HCT116 (cell line): ENCODE data around the gene SPATA17. TPM values are rescaled to one million over a fixed set of nuclear protein-coding genes. Genes with fewer than 3 reads are reported as not detected.

Experiments used
- ATAC-seq: fragments of 200-7000 bp; cut with Tn5 transposase; 2 replicates; pipeline ENCODE4 v1.9.1; 2020; ENCODE audit warnings: mild to moderate bottlenecking, moderate library complexity
- BruUV-seq: library from RNA; stranded (reverse); fragments of 400-500 nt; replicated peaks from 2 replicates; lab custom pipeline; 2021; lab: Mats Ljungman, UMichigan
- CTCF ChIA-PET: fragments of 300-600 bp; sonication (Branson Sonifier 250); formaldehyde crosslinking; loops from one replicate; lab custom pipeline; 2021; ENCODE audit warnings: antibody characterized with exemption; lab: Charles Lee
- POLR2A ChIA-PET: fragments of 300-600, 350-600 bp; sonication (Branson Sonifier 250); formaldehyde crosslinking; loops from one replicate; lab custom pipeline; 2021; ENCODE audit warnings: antibody characterized with exemption; lab: Charles Lee
- RAD21 ChIA-PET, 2 experiments: fragments of 300-600 bp; sonication (Branson Sonifier 250); formaldehyde crosslinking; loops; one replicate each; lab custom pipeline; 2023; ENCODE audit warnings: low total read pairs in 2 of 2; ENCODE audit not compliant: uncharacterized antibody in 2 of 2, unreplicated experiment in 2 of 2, low non-redundant PET in 1 of 2; lab: Charles Lee
- DNase-seq: peaks from one replicate; pipeline ENCODE4 v3.0.0-alpha.2; 2010; ENCODE audit warnings: low read depth, low spot score
- H2AFZ ChIP-seq: fragments of 200-600 bp; shearing (Covaris generic), sonication (generic); 2 replicates; pipeline ENCODE4 v1.6.1; 2017; ENCODE audit warnings: low read depth, mixed run types, mixed read lengths, antibody characterized with exemption, low read length; ENCODE audit not compliant: poor library complexity, severe bottlenecking
- H3K27ac ChIP-seq: 2 replicates; pipeline ENCODE4 v1.5.1; 2012; ENCODE audit warnings: low read depth, low read length
- H3K27me3 ChIP-seq: fragments of 200-600 bp; sonication (generic); 2 replicates; pipeline ENCODE4 v1.6.1; 2016; ENCODE audit warnings: mixed run types, low read length, mixed read lengths; ENCODE audit not compliant: insufficient read depth
- H3K36me3 ChIP-seq, 2 experiments: fragments of 200-500 bp in 1 of 2; fragments of 200-600 bp in 1 of 2; sonication (Bioruptor generic) in 1 of 2; sonication (generic) in 1 of 2; 2 replicates each; pipeline versions ENCODE4 v1.5.1 to v1.6.1; 2014 to 2016; ENCODE audit warnings: low read length in 2 of 2, inconsistent platforms in 1 of 2, mixed read lengths in 1 of 2, mixed run types in 1 of 2; ENCODE audit not compliant: insufficient read depth in 2 of 2, control insufficient read depth in 1 of 2
- H3K4me1 ChIP-seq, 2 experiments: fragments of 200-600 bp in 1 of 2; sonication (generic) in 1 of 2; 2 replicates each; pipeline versions ENCODE4 v1.5.1 to v1.6.1; 2012 to 2017; ENCODE audit warnings: low read length in 2 of 2, inconsistent platforms in 1 of 2, mild to moderate bottlenecking in 1 of 2, mixed read lengths in 1 of 2, mixed run types in 1 of 2, moderate library complexity in 1 of 2; ENCODE audit not compliant: insufficient read depth in 2 of 2, control insufficient read depth in 1 of 2
- H3K4me2 ChIP-seq: fragments of 200-600 bp; sonication (generic); 2 replicates; pipeline ENCODE4 v1.6.1; 2017; ENCODE audit warnings: mixed run types, low read length, mixed read lengths
- H3K4me3 ChIP-seq, 2 experiments: fragments of 200-600 bp in 1 of 2; sonication (generic) in 1 of 2; replicated peaks in 1 of 2; 2 replicates each; pipeline ENCODE4 v1.5.1; 2011 to 2016; ENCODE audit warnings: low read length in 2 of 2, control low read depth in 1 of 2, low read depth in 1 of 2, mild to moderate bottlenecking in 1 of 2, mixed read lengths in 1 of 2, mixed run types in 1 of 2
- H3K79me2 ChIP-seq: fragments of 200-600 bp; sonication (generic); 2 replicates; pipeline ENCODE4 v1.6.1; 2017; ENCODE audit warnings: mild to moderate bottlenecking, mixed run types, low read length, moderate library complexity, mixed read lengths; ENCODE audit not compliant: insufficient read depth
- H3K9ac ChIP-seq: fragments of 200-600 bp; sonication (generic); 2 replicates; pipeline ENCODE4 v1.6.1; 2016; ENCODE audit warnings: low read length, mixed read lengths
- H3K9me2 ChIP-seq: fragments of 200-600 bp; sonication (generic), shearing (Covaris generic); 2 replicates; pipeline ENCODE4 v1.6.1; 2017; ENCODE audit warnings: mixed run types, mild to moderate bottlenecking, moderate library complexity; ENCODE audit not compliant: insufficient read depth
- H3K9me3 ChIP-seq, 2 experiments: fragments of 200-500 bp in 1 of 2; fragments of 200-600 bp in 1 of 2; sonication (Bioruptor generic) in 1 of 2; sonication (generic) in 1 of 2; 2 replicates each; pipeline ENCODE4 v1.6.1; 2014 to 2017; ENCODE audit warnings: low read length in 2 of 2, mixed read lengths in 2 of 2, inconsistent platforms in 1 of 2, low read depth in 1 of 2, mild to moderate bottlenecking in 1 of 2, mixed run types in 1 of 2, moderate library complexity in 1 of 2; ENCODE audit not compliant: control insufficient read depth in 1 of 2, insufficient read depth in 1 of 2
- H4K20me1 ChIP-seq: fragments of 200-600 bp; sonication (generic), shearing (Covaris generic); 2 replicates; pipeline ENCODE4 v1.6.1; 2017; ENCODE audit warnings: mixed run types, mild to moderate bottlenecking, moderate library complexity; ENCODE audit not compliant: insufficient read depth
- ATF3 ChIP-seq: IDR thresholded peaks from 2 replicates; pipeline ENCODE4 v1.6.1; 2012
- CTCF ChIP-seq, 3 experiments: fragments of 200-600 bp in 1 of 3; sonication (generic) in 1 of 3; IDR thresholded peaks in 2 of 3; conservative IDR thresholded peaks in 1 of 3; 2 replicates each; pipeline ENCODE4 v1.5.1; 2012 to 2017; ENCODE audit warnings: low read depth in 2 of 3, low read length in 2 of 3, antibody characterized with exemption in 1 of 3, borderline replicate concordance in 1 of 3, control low read depth in 1 of 3, mild to moderate bottlenecking in 1 of 3, mixed read lengths in 1 of 3, mixed run types in 1 of 3, moderate library complexity in 1 of 3; ENCODE audit not compliant: insufficient read depth in 1 of 3
- FOSL1 ChIP-seq: IDR thresholded peaks from 2 replicates; pipeline ENCODE4 v1.6.1; 2012; ENCODE audit warnings: low read depth
- MAX ChIP-seq: IDR thresholded peaks from 2 replicates; pipeline ENCODE4 v1.6.1; 2012
- REST ChIP-seq: IDR thresholded peaks from 2 replicates; pipeline ENCODE4 v1.6.1; 2012; ENCODE audit warnings: low read depth
- SP1 ChIP-seq: IDR thresholded peaks from 2 replicates; pipeline ENCODE4 v1.6.1; 2012; ENCODE audit warnings: low read depth
- SRF ChIP-seq: IDR thresholded peaks from 2 replicates; pipeline ENCODE4 v1.6.1; 2012; ENCODE audit warnings: low read depth
- TCF7L2 ChIP-seq: IDR thresholded peaks from 2 replicates; pipeline ENCODE4 v1.7.0; 2011; ENCODE audit warnings: borderline replicate concordance, inconsistent platforms; ENCODE audit not compliant: insufficient read depth, insufficient read length; ENCODE audit errors: extremely low read depth
- ZNF274 ChIP-seq: fragments of 200-500 bp; sonication (Bioruptor generic); IDR thresholded peaks from 2 replicates; pipeline ENCODE4 v1.6.1; 2014; ENCODE audit warnings: mild to moderate bottlenecking, low read depth, low read length, inconsistent platforms
- intact Hi-C: fragments of 100-400 bp; cut with micrococcal nuclease; formaldehyde crosslinking; loops from 2 replicates; pipeline ENCODE4 v1.10.0; 2022
- total RNA-seq: library from RNA; stranded (reverse); gene quantifications from one replicate; pipeline ENCODE4 v1.2.1, GENCODE V29; 2021; ENCODE audit not compliant: unreplicated experiment

SPATA17 gene
- total RNA-seq, 1 experiment from 2014 or later, result 2.5 TPM

GRCh38 chr1:217856342-217857034 lies 225.3 kb downstream of the SPATA17 start:
- no peaks in the 10 kb centered on the region for H3K79me2 ChIP-seq
- H4K20me1 ChIP-seq, result no peaks in the 10 kb centered on the region
- ChIA-PET POLR2A (no interaction called here), RAD21 (no interaction called here), CTCF (no interaction called here)
- H3K4me3 ChIP-seq, result no peak overlapping the region
- H3K4me2 ChIP-seq, result no peak overlapping the region
- no peaks in the 10 kb centered on the region for H3K36me3 ChIP-seq
- DNase-seq, result no peak
- no peaks in the 10 kb centered on the region for H3K9me2 ChIP-seq
- intact Hi-C loops, result no loop called here
- no peak for TF ChIP-seq TCF7L2
- no peak for TF ChIP-seq SRF
- no peak for TF ChIP-seq ZNF274
- no peak for TF ChIP-seq CTCF (IDR thresholded peaks at IDR 0.05 in 2 of 3, conservative IDR thresholded peaks at IDR 0.05 in 1 of 3; ENCODE audit: borderline replicate concordance in 1 of 3, insufficient read depth in 1 of 3, low read depth in 2 of 3, low read length in 2 of 3)
- TF ChIP-seq MAX, result no peak
- TF ChIP-seq SP1, result no peak
- no peak for TF ChIP-seq FOSL1
- no peak for TF ChIP-seq REST
- TF ChIP-seq ATF3, result no peak
- no peak overlapping the region for H2AFZ ChIP-seq
- no peaks in the 10 kb centered on the region for H3K4me1 ChIP-seq
- H3K27me3 ChIP-seq, result no peaks in the 10 kb centered on the region; the same call in 1 of the 2 replicates
- no peak overlapping the region for H3K9ac ChIP-seq
- no peak overlapping the region for H3K27ac ChIP-seq
- no TSS peak for BruUV-seq
- no peaks in the 10 kb centered on the region for H3K9me3 ChIP-seq
- no peak for ATAC-seq
